ENCODE results near the gene AACS.

DNA sequence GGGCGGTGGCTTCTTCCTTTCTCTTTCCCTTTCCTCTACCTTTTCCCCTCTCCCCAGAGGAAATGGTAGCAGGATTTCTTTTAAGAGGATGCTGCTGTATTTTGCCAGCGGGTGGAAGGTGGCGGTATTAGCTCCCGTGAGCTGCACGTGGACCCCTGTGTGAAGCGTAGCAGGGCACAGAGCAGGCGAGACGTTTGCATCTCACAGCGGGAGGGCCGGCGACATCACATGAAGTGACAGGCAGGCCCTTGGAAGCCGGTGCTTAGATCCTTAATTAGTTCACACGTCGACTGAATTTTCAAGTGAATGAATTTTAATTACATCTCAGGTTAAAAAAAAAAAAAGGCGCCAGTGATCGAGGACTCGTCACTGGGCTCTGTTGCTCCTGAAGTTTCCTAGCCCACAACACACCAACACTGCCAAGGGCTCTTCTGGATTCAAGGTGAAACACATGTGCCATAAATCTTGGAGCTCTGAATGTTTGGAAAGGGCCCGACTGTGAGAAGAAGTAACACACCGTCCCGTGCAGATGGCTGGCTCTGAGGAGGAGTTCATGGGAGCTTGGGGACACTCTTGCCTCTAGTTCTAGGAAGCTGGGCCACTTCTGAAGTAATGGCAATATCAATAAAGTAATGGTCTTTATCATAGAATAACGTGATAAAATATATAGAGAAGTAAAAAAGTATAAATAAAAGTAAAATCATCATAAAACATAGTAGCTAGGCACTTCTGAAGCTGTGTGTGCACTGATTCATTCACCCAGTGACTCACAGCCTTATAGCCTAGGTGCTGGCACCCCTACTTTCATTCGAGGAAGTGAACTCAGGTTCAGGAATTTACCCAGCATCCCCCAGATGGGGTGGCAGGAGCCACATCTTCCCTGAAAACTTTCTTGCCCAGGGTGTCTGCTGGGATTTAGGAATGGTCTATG is 75.3 kb downstream of the AACS start:
- TF ChIP-seq, protein P1, sequence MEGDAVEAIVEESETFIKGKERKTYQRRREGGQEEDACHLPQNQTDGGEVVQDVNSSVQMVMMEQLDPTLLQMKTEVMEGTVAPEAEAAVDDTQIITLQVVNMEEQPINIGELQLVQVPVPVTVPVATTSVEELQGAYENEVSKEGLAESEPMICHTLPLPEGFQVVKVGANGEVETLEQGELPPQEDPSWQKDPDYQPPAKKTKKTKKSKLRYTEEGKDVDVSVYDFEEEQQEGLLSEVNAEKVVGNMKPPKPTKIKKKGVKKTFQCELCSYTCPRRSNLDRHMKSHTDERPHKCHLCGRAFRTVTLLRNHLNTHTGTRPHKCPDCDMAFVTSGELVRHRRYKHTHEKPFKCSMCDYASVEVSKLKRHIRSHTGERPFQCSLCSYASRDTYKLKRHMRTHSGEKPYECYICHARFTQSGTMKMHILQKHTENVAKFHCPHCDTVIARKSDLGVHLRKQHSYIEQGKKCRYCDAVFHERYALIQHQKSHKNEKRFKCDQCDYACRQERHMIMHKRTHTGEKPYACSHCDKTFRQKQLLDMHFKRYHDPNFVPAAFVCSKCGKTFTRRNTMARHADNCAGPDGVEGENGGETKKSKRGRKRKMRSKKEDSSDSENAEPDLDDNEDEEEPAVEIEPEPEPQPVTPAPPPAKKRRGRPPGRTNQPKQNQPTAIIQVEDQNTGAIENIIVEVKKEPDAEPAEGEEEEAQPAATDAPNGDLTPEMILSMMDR (IDR thresholded peaks at IDR 0.05; ENCODE audit: insufficient read depth, low read length): no peak
- TF ChIP-seq POLR2AphosphoS5 (IDR thresholded peaks at IDR 0.05; ENCODE audit: low read depth) (no peak), GABPA (IDR thresholded peaks at IDR 0.05; ENCODE audit: low read depth) (no peak)

All from HL-60 (cell line).